Measurements from ENCODE around the gene SLX4. TPM values are rescaled to one million over a fixed set of nuclear protein-coding genes. Genes with fewer than 3 reads are reported as not detected.

The SLX4 gene
- polyA plus RNA-seq, 1 of the 3 experiments (the other 2 are of a cell fraction), result 2.1 TPM

- 82% methylated on average over 5 of the region's 5 CpGs for WGBS (ENCODE audit: low lambda C conversion rate)
- ChIA-PET CTCF (no interaction called here), POLR2A (no interaction called here)
- H3K9me3 ChIP-seq, result no peaks in the 10 kb centered on the region
- no peak for DNase-seq
- no peak overlapping the region for H3K4me3 ChIP-seq (ENCODE audit: low read depth in 2 of 2, low read length in 1 of 2)
- H3K36me3 ChIP-seq (replicated peaks in 1 of 2; ENCODE audit: control insufficient read depth in 1 of 2, insufficient read depth in 2 of 2, low read length in 1 of 2), result peaks cover 7 to 14% of the 10 kb centered on the region in 2 experiments
- H4K20me1 ChIP-seq (ENCODE audit: insufficient read depth), result no peaks in the 10 kb centered on the region
- no peak overlapping the region for H2AFZ ChIP-seq (ENCODE audit: low read depth)
- no peak overlapping the region for H3K27ac ChIP-seq (ENCODE audit: low read depth in 2 of 2, low read length in 1 of 2)
- H3K27me3 ChIP-seq (ENCODE audit: insufficient read depth), result no peaks in the 10 kb centered on the region
- no peak overlapping the region for H3K9ac ChIP-seq
- H3K4me1 ChIP-seq (ENCODE audit: control insufficient read depth in 1 of 2, insufficient read depth in 2 of 2, low read depth in 1 of 2, low read length in 1 of 2), result peaks cover 9 to 12% of the 10 kb centered on the region in 2 experiments
- no peaks in the 10 kb centered on the region for H3F3A ChIP-seq (replicated peaks; ENCODE audit: insufficient read depth)
- no peaks in the 10 kb centered on the region for H3K9me2 ChIP-seq
- no peak overlapping the region for H3K4me2 ChIP-seq
- TF ChIP-seq YY1 (IDR thresholded peaks at IDR 0.05; ENCODE audit: low read depth), result no peak
- peaks cover 24% of the 10 kb centered on the region for H3K79me2 ChIP-seq (ENCODE audit: insufficient read depth)
Measured at GRCh38 chr16:3608069-3608468, 3.3 kb downstream of the SLX4 start.

- Histone ChIP-seq H4K20me1 (ENCODE audit: insufficient read depth) (no peaks in the 10 kb centered on the region), H3K27me3 (ENCODE audit: insufficient read depth) (no peaks in the 10 kb centered on the region), H3K4me3 (ENCODE audit: low read depth in 2 of 2, low read length in 1 of 2) (no peak overlapping the region), H3K4me1 (ENCODE audit: control insufficient read depth in 1 of 2, insufficient read depth in 2 of 2, low read depth in 1 of 2, low read length in 1 of 2) (peaks cover 6 to 7% of the 10 kb centered on the region in 2 experiments), H2AFZ (ENCODE audit: low read depth) (no peak overlapping the region), H3K9me3 (no peaks in the 10 kb centered on the region), H3K36me3 (replicated peaks in 1 of 2; ENCODE audit: control insufficient read depth in 1 of 2, insufficient read depth in 2 of 2, low read length in 1 of 2) (peaks cover 7 to 14% of the 10 kb centered on the region in 2 experiments), H3K9ac (no peak overlapping the region), H3F3A (replicated peaks; ENCODE audit: insufficient read depth) (no peaks in the 10 kb centered on the region), H3K9me2 (no peaks in the 10 kb centered on the region), H3K4me2 (no peak overlapping the region), H3K27ac (ENCODE audit: low read depth in 2 of 2, low read length in 1 of 2) (no peak overlapping the region), H3K79me2 (ENCODE audit: insufficient read depth) (peaks cover 20% of the 10 kb centered on the region)
- DNase-seq, result no peak
- WGBS (ENCODE audit: low lambda C conversion rate), result 80% methylated on average over 2 of the region's 2 CpGs
- no peak for TF ChIP-seq RAD21 (IDR thresholded peaks at IDR 0.05; ENCODE audit: low read length)
- TF ChIP-seq MAX (IDR thresholded peaks at IDR 0.05; ENCODE audit: low read depth), result no peak
- no peak for TF ChIP-seq USF1 (IDR thresholded peaks at IDR 0.05; ENCODE audit: borderline replicate concordance, low read depth)
- TF ChIP-seq GABPA (IDR thresholded peaks at IDR 0.05; ENCODE audit: low read depth), result no peak
- TF ChIP-seq FOXJ3 (CRISPR knock-in tag; IDR thresholded peaks at IDR 0.05), result no peak
- no peak for TF ChIP-seq EZH2phosphoT487 (IDR thresholded peaks at IDR 0.05; ENCODE audit: borderline replicate concordance, low read depth)
- TF ChIP-seq MEF2A (IDR thresholded peaks at IDR 0.05; ENCODE audit: borderline replicate concordance, low read depth), result no peak
- TF ChIP-seq FOSL2 (IDR thresholded peaks at IDR 0.05; ENCODE audit: borderline replicate concordance, low read depth), result no peak
- TF ChIP-seq ZBTB33 (IDR thresholded peaks at IDR 0.05; ENCODE audit: borderline replicate concordance, low read depth), result no peak
- no peak for TF ChIP-seq SIN3A (IDR thresholded peaks at IDR 0.05; ENCODE audit: borderline replicate concordance, low read depth, low read length)
- TF ChIP-seq GATA2 (CRISPR knock-in tag; IDR thresholded peaks at IDR 0.05), result no peak
- TF ChIP-seq NRF1 (IDR thresholded peaks at IDR 0.05; ENCODE audit: low read depth, low read length), result no peak
- no peak for TF ChIP-seq RFX5 (IDR thresholded peaks at IDR 0.05; ENCODE audit: low read length)
- CTCF ChIA-PET, result no interaction called here
- POLR2A ChIA-PET, result no interaction called here
Measured at GRCh38 chr16:3607634-3608033, 3.8 kb downstream of the SLX4 start.

Measured in SK-N-SH (cell line).